Heart left ventricle (tissue), 16 donors: ENCODE data around the gene DYSF. TPM values are rescaled to one million over a fixed set of nuclear protein-coding genes. Genes with fewer than 3 reads are reported as not detected.
"Not testable (repeated sequence)": the region's sequence is repeated elsewhere in the genome, so short reads cannot be mapped to it uniquely, and the experiment has no call there.

ENCODE experiments used
- ATAC-seq, 4 donors: fragments of 200-7000 bp; cut with Tn5 transposase; one replicate each; pipeline ENCODE4 v1.9.1; 2020 to 2022; ENCODE audit warnings: moderate library complexity in 4 of 4, mild to moderate bottlenecking in 3 of 4, moderate number of reproducible peaks in 1 of 4
- DNase-seq, 5 donors: peaks; one replicate each; pipeline ENCODE4 v3.0.0-alpha.2; 2020
- H3K27ac ChIP-seq, 12 donors: fragments of 200-600 bp; sonication (generic) in 4 of 12; one replicate each; pipeline versions ENCODE4 v1.5.0 to v1.8.0; 2016 to 2022; ENCODE audit warnings: mild to moderate bottlenecking in 2 of 12
- H3K27me3 ChIP-seq, 9 donors: fragments of 200-600 bp; sonication (generic) in 2 of 9; one replicate each; pipeline versions ENCODE4 v1.5.1 to v1.8.0; 2016 to 2022; ENCODE audit warnings: mild to moderate bottlenecking in 3 of 9
- H3K36me3 ChIP-seq, 9 donors: fragments of 200-600 bp; sonication (generic) in 2 of 9; one replicate each; pipeline versions ENCODE4 v1.5.0 to v1.8.0; 2018 to 2022; ENCODE audit warnings: mild to moderate bottlenecking in 2 of 9
- H3K4me1 ChIP-seq, 12 donors: fragments of 200-600 bp; sonication (generic) in 4 of 12; one replicate each; pipeline versions ENCODE4 v1.5.0 to v1.8.0; 2016 to 2022; ENCODE audit warnings: mild to moderate bottlenecking in 3 of 12
- H3K4me3 ChIP-seq, 12 donors: fragments of 200-600 bp; sonication (generic) in 4 of 12; one replicate each; pipeline versions ENCODE4 v1.5.0 to v1.8.0; 2017 to 2022; ENCODE audit warnings: mild to moderate bottlenecking in 9 of 12, moderate library complexity in 4 of 12
- H3K9me3 ChIP-seq, 12 donors: fragments of 200-600 bp; sonication (generic) in 4 of 12; one replicate each; pipeline versions ENCODE4 v1.5.0 to v1.8.0; 2016 to 2022; ENCODE audit warnings: mild to moderate bottlenecking in 1 of 12
- POLR2A ChIP-seq, 2 donors: fragments of 450-650 bp; IDR thresholded peaks; one replicate each; pipeline ENCODE4 v1.6.1; 2017; ENCODE audit warnings: antibody characterized with exemption in 2 of 2, mild to moderate bottlenecking in 2 of 2, moderate library complexity in 2 of 2
- WGBS, 4 donors: extraction: QIAGEN DNeasy Blood & Tissue Kit in 2 of 4; methylation state at CpG; one replicate each; pipeline versions ENCODE4 v1.1.5 to v1.1.7; 2013 to 2018; 5-methylcytosine and 5-hydroxymethylcytosine counted together
- intact Hi-C, 10 donors: fragments of 100-400 bp; cut with DNase I; formaldehyde crosslinking; loops; one replicate each; pipeline versions ENCODE4 v1.11.1 to v1.14.2; 2022
- polyA plus RNA-seq, 2 donors: library from polyadenylated mRNA; stranded (reverse); fragments of 200-250 nt; gene quantifications; one replicate each; pipeline ENCODE4 v1.2.3, GENCODE V29; 2013
- total RNA-seq, 9 donors: library from RNA; depleted of rRNA in 2 of 9; stranded (reverse); fragments of >200 nt in 2 of 9; fragmentation: NEBNext Ultra II Directional in 3 of 9; extraction: Animal tissue kit (Norgen Biotek cat#: 25700) in 3 of 9; gene quantifications; one replicate each; pipeline versions ENCODE4 v1.1.0 to v1.2.4, GENCODE V29; 2016 to 2023
- TF ChIP-seq, protein P1 (sequence below), 12 donors: fragments of 200-600 bp; sonication (generic) in 4 of 12; IDR thresholded peaks; one replicate each; pipeline versions ENCODE4 v1.5.0 to v1.8.0; 2018 to 2022; ENCODE audit warnings: antibody characterized with exemption in 12 of 12, mild to moderate bottlenecking in 5 of 12
- donor health status: ischemic (EF 13 %, LVEDD 7.1; RV severe dilation, severe dysfunction).
- donor health status: healthy with polysubstance abuse.
- donor health status: DM: no; HTN: yes; CAD: no.
- donor health status: DM: no; HTN: no; CAD: no.
- donor health status: ischemic (EF 25% LVEDD 6.9; RV normal size, moderate dysfunction).
- donor health status: ischemic (EF 25% LVEDD 5.7; RV mildly dilated, moderate dysfunction).
- donor health status: healthy.
- donor health status: DM: yes; HTN: yes; CAD: no.
- donor health status: ischemic (EF 35%, LVEDD 5.7; RV mildly dilated, moderate dysfunction).
- donor health status: nonischemic (EF 11% LVEDD 7.7; RV severe dilation, severe dysfunction).
- donor health status: DM: yes; HTN: yes; CAD: no.
- donor health status: PGD.
- donor health status: ischemic (EF 29% LVEDD 5.4; RV normal size, mild dysfunction).
- donor health status: nonischemic (EF 23%, LVEDD 6.1; RV moderate dilation, normal function).

The DYSF gene
- total and polyA plus RNA-seq, 11 donors: 25.5 to 99.9 (median 78.6) TPM

DNA sequence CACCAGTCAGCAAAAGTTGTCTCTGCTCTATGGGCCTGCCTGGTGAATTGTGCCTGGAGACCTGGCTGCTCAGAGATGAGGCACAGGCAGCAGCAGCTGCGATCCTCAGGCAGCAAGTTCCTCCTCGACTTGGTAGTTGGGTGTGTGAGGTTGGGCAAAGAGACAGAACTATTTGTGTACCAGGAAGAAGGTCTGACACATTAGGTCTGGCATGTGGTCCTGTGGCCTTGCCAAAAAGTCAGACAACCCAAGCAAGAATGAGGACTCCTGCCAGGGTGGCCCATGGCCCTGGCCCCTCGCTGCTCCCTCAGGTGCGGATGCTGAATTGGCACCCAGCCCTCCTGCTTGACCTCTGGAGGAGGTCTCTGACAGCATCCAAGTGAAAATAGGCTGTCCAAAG, 192.7 kb downstream of the DYSF start:
- Histone ChIP-seq H3K4me3 (no peak overlapping the region), H3K27me3 (no peaks in the 10 kb centered on the region), H3K9me3 (peaks cover 0 to 9% (median 0%) of the 10 kb centered on the region in 12 donors), H3K27ac (peak overlapping the region in 9 of 12 donors; percentile 12 to 86 (median 60)), H3K36me3 (peaks cover 0 to 13% (median 0%) of the 10 kb centered on the region in 9 donors), H3K4me1 (peaks cover 0 to 11% (median 8%) of the 10 kb centered on the region in 12 donors)
- TF ChIP-seq, protein P1, sequence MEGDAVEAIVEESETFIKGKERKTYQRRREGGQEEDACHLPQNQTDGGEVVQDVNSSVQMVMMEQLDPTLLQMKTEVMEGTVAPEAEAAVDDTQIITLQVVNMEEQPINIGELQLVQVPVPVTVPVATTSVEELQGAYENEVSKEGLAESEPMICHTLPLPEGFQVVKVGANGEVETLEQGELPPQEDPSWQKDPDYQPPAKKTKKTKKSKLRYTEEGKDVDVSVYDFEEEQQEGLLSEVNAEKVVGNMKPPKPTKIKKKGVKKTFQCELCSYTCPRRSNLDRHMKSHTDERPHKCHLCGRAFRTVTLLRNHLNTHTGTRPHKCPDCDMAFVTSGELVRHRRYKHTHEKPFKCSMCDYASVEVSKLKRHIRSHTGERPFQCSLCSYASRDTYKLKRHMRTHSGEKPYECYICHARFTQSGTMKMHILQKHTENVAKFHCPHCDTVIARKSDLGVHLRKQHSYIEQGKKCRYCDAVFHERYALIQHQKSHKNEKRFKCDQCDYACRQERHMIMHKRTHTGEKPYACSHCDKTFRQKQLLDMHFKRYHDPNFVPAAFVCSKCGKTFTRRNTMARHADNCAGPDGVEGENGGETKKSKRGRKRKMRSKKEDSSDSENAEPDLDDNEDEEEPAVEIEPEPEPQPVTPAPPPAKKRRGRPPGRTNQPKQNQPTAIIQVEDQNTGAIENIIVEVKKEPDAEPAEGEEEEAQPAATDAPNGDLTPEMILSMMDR (IDR thresholded peaks at IDR 0.05): no peak
- no peak for TF ChIP-seq POLR2A (IDR thresholded peaks at IDR 0.05)
- WGBS, 4 donors: 34 to 48% (median 37%) methylated on average over 4 of the region's 4 CpGs
- intact Hi-C loops: loop anchor here in 1 of 10 donors (5.0 kb wide), 2 partner anchors 34 to 56 kb away; no protein-coding TSS in a partner anchor
- peak in 4 of 5 donors; percentile 67 to 80 (median 72) for DNase-seq
- peak; percentile 96 to 97 (median 97) for ATAC-seq

DNA sequence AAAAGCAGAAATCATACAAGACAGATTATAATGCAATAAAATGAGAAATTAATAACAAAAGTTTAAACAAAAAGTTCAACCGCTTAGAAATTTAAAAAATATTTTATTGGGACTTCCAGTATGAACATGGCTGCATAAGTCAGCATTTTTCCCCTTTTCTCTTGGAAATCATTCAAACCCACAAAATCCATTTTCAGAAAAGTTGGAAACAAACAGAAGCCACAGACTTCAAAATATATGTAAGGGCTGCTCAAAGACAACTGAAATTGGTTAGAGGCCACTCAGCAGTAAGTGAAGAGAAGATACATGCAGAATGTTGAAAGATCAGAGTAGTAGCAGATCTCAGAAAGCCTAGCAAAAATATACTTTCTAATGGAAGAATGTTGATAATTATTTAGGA, 194.0 kb downstream of the DYSF start:
- H3K27ac ChIP-seq: no peak overlapping the region
- ATAC-seq (no peak), DNase-seq (no peak)
- H3K9me3 ChIP-seq: peaks cover 0 to 9% (median 0%) of the 10 kb centered on the region in 12 donors
- H3K4me3 ChIP-seq: no peak overlapping the region
- intact Hi-C loops: loop anchor here in 1 of 10 donors (5.0 kb wide), 2 partner anchors 35 to 55 kb away; no protein-coding TSS in a partner anchor
- H3K36me3 ChIP-seq: peaks cover 0 to 13% (median 0%) of the 10 kb centered on the region in 9 donors
- no peaks in the 10 kb centered on the region for H3K27me3 ChIP-seq
- 96 to 99% (median 99%) methylated on average over 1 of the region's 1 CpG for WGBS, 4 donors
- H3K4me1 ChIP-seq: peaks cover 0 to 11% (median 8%) of the 10 kb centered on the region in 12 donors
- TF ChIP-seq POLR2A (IDR thresholded peaks at IDR 0.05): no peak
- TF ChIP-seq, protein P1 (IDR thresholded peaks at IDR 0.05): no peak

DNA sequence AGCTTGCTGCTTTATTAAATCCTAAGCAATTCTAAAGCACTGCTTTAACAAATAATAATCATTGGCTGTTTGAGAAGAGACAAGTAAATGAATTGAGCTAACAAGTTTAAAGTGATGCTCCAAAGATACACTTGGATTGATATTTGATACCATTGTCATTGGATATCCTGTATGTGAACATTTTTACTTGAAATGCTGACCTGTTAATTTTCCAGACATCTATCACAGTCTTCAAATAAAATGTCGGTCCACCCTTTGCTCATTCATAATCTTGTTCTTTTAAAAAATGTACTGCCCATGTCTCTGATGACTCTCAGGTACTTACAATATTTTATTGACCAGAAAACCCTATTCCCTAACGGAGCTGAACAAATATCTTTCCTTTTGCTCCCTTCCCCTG, 202.1 kb downstream of the DYSF start:
- Histone ChIP-seq H3K27me3 (no peaks in the 10 kb centered on the region), H3K27ac (no peak overlapping the region), H3K4me1 (no peaks in the 10 kb centered on the region), H3K9me3 (peaks cover 0 to 20% (median 9%) of the 10 kb centered on the region in 12 donors), H3K36me3 (peaks cover 0 to 28% (median 8%) of the 10 kb centered on the region in 9 donors), H3K4me3 (no peak overlapping the region)
- 63 to 97% (median 83%) methylated on average over 2 of the region's 2 CpGs for WGBS, 4 donors
- ATAC-seq (no peak), DNase-seq (no peak)
- TF ChIP-seq, protein P1 (IDR thresholded peaks at IDR 0.05): no peak
- TF ChIP-seq POLR2A (IDR thresholded peaks at IDR 0.05): no peak
- intact Hi-C loops: no loop called here

DNA sequence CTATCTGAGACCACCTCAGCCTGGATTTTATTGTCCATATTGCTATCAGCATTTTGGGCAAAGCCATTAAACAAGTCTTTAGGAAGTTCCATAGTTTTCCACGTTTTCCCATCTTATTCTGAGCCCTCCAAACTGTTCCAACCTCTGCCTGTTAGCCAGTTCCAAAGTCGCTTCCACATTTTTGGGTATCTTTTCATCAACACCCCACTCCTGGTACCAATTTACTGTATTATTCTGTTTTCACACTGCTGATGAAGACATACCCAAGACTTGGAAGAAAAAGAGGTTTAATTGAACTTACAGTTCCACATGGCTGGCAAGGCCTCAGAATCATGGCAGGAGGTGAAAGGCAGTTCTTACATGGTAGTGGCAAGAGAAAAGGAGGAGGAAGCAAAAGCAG, 204.9 kb downstream of the DYSF start:
- intact Hi-C loops, DNase-seq, ATAC-seq, H3K27me3 ChIP-seq, H3K4me3 ChIP-seq, H3K27ac ChIP-seq, H3K4me1 ChIP-seq: not testable (repeated sequence)
- WGBS, 4 donors: 76 to 82% (median 78%) methylated on average over 2 of the region's 2 CpGs
- H3K36me3 ChIP-seq: peaks cover 0 to 37% (median 12%) of the 10 kb centered on the region in 9 donors
- H3K9me3 ChIP-seq: peaks cover 0 to 20% (median 9%) of the 10 kb centered on the region in 12 donors

DNA sequence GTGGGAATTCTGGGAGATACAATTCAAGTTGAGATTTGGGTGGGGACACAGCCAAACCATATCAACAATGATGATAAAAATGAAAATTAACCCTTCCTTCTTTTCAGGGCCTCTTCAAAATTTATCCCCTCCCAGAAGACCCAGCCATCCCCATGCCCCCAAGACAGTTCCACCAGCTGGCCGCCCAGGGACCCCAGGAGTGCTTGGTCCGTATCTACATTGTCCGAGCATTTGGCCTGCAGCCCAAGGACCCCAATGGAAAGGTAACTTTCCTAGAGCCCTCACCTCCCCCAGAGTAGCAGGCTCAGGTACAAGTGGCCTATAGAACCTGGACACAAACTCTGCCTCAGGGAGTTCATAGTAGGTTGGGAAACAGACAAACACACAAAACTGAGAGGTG, 205.4 kb downstream of the DYSF start:
- Histone ChIP-seq H3K9me3 (peaks cover 0 to 20% (median 9%) of the 10 kb centered on the region in 12 donors), H3K27ac (no peak overlapping the region), H3K36me3 (peaks cover 0 to 37% (median 12%) of the 10 kb centered on the region in 9 donors), H3K4me1 (peaks cover 0 to 7% (median 0%) of the 10 kb centered on the region in 12 donors), H3K27me3 (no peaks in the 10 kb centered on the region), H3K4me3 (no peak overlapping the region)
- no peak for TF ChIP-seq POLR2A (IDR thresholded peaks at IDR 0.05)
- DNase-seq (no peak), ATAC-seq (no peak)
- WGBS, 4 donors: 96 to 99% (median 97%) methylated on average over 3 of the region's 3 CpGs
- intact Hi-C loops: no loop called here
